Measurements from ENCODE around the gene ASB4.

The ASB4 gene

DNA sequence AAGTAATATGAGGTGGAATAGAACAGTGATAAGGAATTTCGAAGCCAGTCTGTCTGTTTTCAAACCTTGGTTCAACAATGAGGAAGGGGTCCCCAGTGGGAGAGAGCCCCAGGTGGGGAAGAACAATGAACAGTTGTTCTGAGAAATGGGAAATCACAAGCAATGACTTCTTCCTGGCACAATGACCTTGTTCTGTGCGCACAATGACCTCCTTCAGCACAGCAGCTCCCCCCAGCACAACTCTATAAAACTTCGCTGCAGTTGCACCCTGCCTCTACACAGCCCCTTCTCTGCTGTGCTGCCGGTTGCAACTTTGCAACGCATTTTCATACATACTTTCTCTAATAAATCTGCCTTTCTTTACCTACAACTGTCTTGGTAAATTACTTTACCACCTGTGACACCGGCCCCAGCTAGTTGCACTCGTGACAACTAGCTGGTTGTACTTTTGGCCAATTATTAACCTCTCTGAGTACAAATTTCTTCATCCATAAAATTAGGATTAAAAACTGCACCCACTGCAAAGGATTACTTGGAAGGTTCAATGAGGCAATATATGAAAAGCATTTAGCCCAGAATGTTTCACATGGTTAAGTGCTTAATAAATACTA, 40.5 kb downstream of the ASB4 start:
- no peak for DNase-seq (ENCODE audit: low read depth)

- DNase-seq (ENCODE audit: low read depth) = no peak
Measured at GRCh38 chr7:95527033-95527775, 41.5 kb downstream of the ASB4 start.

- no peak for DNase-seq (ENCODE audit: low read depth)
Measured at GRCh38 chr7:95527776-95528250, 42.1 kb downstream of the ASB4 start.

DNA sequence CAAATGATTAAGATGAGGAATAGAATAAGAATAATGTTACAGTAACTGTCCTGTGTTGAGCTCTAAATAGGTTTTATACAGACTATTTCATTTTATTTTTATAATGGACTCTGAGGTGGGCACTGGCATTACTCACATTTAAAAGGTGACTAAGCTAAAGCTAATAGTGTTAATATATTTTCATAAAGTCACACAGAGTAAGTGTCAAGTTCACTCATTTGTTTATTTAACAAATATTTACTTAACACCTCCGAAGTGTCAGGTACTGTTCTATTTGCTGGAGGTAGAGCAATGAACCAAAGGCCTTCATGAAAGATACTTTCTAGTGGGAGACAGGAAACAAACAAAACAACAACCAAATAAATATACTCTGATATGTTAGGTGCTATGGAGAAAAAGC, 44.0 kb downstream of the ASB4 start:
- no peak for DNase-seq (ENCODE audit: low read depth)

GRCh38 chr7:95530881-95531280, 45.1 kb downstream of the ASB4 start:
- DNase-seq (ENCODE audit: low read depth) = no peak

GRCh38 chr7:95531605-95532219, 46.0 kb downstream of the ASB4 start:
- DNase-seq (ENCODE audit: low read depth) = no peak

DNA sequence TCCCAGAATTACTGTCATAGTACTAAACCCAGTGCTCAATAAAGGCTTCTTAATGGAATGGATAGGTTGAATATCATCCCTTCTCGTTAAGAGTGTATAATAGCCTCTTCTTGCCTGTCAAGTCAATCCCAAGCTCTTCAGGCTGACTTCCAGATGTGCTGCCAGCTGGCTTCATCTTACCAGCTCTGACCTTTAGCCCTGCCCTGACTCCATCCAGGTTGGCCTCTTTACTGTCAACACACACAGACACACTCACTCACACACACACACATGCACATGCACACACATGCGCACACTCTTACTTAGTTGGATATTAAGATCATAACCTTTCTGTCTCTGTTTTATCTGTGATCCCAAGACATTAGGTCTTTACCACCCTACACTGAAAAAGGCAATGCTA, 49.1 kb downstream of the ASB4 start:
- DNase-seq (ENCODE audit: low read depth) = no peak

- no peak for DNase-seq (ENCODE audit: low read depth)
Measured at GRCh38 chr7:95535662-95536061, 49.9 kb downstream of the ASB4 start.

GRCh38 chr7:95536656-95537311, 51.0 kb downstream of the ASB4 start:
- DNase-seq (ENCODE audit: low read depth) = no peak

GRCh38 chr7:95537468-95537867, 51.7 kb downstream of the ASB4 start:
- DNase-seq (ENCODE audit: low read depth) = no peak

DNA sequence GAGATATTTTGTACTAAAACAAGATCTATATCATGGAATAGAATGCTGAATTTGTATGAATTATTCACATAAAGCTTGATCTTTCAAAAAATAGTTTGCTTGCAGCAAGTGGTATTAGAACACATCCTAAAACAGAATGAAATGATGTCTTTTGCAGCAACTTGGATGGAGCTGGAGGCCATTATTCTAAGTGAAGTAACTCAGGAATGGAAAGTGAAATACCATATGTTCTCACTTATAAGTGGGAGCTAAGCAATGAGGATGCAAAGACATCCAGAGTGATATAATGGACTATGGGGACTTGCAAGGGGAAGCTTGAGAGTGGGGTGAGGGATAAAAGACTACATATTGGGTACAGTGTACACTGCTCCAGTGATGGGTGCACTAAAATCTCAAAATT, 53.7 kb downstream of the ASB4 start:
- no peak for DNase-seq (ENCODE audit: low read depth)

DNA sequence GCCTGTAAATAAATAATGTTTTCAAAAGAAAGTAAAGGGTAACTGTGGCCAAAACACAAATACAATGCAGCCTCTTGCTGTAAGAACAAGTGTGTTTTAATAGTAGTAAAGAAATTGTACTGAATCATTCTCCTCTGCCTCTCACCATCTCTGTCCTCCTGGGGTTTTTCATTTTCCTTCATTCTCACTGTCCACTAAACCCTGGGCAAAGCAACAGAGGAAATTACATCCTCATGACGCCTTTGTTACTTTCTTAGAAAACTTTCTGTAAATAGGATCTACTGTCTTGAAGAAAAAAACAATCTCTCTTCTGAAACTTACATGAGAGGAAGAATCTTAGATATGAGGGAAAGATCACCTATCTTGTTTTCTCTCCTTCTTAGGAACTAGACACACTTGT, 54.6 kb downstream of the ASB4 start:
- no peak for DNase-seq (ENCODE audit: low read depth)

DNA sequence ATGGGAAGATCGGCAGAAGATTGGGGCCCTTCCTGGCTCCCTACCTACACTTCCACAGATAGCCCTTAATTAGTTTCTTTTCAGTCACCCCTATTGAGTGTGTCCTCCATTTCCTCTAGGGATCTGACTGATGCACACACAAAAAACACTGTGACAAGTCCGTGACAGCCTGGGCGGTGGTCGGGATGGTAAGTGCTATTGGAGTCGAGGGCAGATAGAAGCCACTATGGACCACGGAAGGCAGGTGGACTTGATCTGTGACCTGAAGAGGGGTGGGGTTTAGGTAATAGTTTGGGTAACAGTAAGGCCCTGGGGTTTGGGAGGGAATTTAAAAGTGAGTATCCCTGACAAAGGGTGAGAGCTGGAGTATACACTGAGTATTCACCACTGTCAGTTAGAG, 57.6 kb downstream of the ASB4 start:
- no peak for DNase-seq (ENCODE audit: low read depth)

- no peak for DNase-seq (ENCODE audit: low read depth)
Measured at GRCh38 chr7:95544171-95544570, 58.4 kb downstream of the ASB4 start.

- no peak for DNase-seq (ENCODE audit: low read depth)
Measured at GRCh38 chr7:95545007-95545615, 59.4 kb downstream of the ASB4 start.

DNA sequence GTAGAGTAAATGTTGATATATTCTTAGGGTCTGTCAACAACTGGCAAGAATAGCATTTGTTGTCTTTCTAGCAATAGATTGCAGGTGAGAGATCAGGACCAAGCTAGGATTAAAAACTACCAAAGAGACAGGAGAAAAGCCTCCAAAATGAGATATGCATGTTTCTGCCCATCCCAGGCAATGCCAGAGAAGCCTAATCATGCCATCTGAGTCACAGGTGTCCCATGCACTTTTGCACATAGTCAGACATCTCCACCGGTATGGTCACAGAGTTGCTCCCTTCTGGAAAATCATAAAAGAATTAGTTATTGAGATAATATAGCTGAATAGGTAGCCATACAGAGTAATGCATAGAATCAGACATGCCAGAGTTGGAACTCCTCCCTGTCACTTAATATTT, 59.9 kb downstream of the ASB4 start:
- DNase-seq (ENCODE audit: low read depth) = no peak

GRCh38 chr7:95546647-95547046, 60.9 kb downstream of the ASB4 start:
- no peak for DNase-seq (ENCODE audit: low read depth)

DNA sequence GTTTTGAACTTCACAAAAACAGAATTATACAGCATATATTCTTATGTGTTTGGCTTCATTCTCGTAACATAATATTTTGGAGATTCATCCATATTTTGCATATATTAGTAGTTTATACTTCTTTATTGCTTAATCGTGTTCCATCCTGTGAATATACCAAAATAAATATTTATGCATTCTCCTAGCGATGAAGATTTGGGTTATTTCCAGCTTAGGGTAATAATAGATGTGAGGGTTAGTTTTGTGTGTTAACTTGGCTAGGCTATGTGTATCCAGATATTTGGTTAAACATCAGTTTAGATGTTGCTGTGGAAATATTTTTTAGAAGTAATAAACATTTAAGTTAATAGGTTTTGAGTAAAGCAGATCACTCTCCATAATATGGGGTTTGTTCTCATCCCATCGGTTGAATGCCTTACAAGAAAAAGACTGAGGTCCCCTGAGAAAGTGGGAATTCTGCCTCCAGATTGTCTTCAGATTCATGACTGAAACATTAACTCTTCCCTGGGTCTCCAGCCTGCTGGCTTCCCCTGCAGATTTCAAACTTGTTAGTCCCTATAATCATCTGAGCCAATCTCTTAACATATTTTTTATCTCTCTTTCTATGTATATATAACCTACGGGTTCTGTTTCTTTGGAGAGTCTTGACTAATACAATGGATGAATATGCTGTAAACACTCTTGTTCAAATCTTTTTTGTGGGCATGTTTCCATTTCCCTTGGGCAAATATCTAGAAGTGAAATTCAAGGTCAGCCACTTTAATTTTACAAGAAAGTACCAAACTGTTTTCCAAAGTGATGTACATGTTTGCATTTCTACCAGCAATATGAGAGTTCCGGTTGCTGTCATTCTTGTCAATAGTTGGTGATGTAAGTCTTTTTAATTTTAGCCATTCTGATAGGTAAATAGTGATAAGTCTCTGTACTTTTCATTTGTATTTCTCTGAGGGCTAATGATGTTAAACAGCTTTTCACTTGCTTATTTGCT, 61.9 kb downstream of the ASB4 start:
- DNase-seq (ENCODE audit: low read depth) = no peak

DNA sequence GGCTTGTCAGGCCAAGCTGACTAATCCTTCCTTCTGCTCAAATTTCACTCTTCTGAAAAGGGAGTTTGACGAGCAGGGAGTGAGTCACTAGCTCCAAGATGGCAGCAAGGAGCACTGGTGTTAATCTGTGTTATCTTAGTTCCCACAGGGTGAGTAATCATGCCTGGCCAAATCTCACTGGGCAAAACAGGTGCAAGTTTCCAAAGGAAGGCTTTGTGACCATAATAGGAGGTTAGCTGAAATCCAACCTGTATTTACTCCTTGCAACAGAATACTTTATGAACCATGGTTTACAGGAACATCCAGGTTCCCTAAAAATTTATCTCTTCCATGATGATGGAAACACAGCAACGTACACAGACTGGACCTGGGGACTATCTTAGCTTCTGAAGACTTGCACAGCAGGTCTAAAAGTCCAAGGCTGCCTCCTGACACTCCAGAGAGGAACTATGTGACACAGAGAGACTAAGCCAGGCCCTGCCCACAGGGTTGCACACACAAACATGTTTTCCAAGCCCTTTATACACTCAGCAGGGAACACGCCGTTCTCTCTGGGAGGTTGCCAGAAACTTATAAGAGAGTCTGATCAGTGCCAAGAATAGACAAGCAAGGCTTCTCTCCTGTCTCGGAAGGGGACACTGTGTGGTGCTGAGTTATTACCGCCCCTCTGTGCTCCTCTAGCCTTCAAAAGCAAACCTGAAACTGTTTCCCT, 64.2 kb downstream of the ASB4 start:
- no peak for DNase-seq (ENCODE audit: low read depth)

GRCh38 chr7:95550546-95550945, 64.8 kb downstream of the ASB4 start:
- no peak for DNase-seq (ENCODE audit: low read depth)
